OCI-LY7 (cell line): ENCODE measurements around the gene ARL3. TPM values are rescaled to one million over a fixed set of nuclear protein-coding genes. Genes with fewer than 3 reads are reported as not detected.

Source experiments
- BruUV-seq: library from RNA; stranded (reverse); fragments of 400-500 nt; replicated peaks from 2 replicates; lab custom pipeline; 2021; lab: Mats Ljungman, UMichigan
- CTCF ChIA-PET: fragments of 300-600 bp; sonication (Branson Sonifier 250); formaldehyde crosslinking; loops from one replicate; lab custom pipeline; 2022; ENCODE audit warnings: antibody characterized with exemption; ENCODE audit not compliant: unreplicated experiment; lab: Charles Lee
- POLR2A ChIA-PET: fragments of 300-600 bp; sonication (Branson Sonifier 250); formaldehyde crosslinking; loops from one replicate; lab custom pipeline; 2022; ENCODE audit warnings: antibody characterized with exemption; lab: Charles Lee
- DNase-seq: peaks from one replicate; pipeline ENCODE4 v3.0.0-alpha.2; 2015; ENCODE audit warnings: low spot score
- H2AFZ ChIP-seq: fragments of 200-600 bp; sonication (generic), shearing (Covaris generic); 2 replicates; pipeline ENCODE4 v1.6.1; 2014; ENCODE audit warnings: mild to moderate bottlenecking, antibody characterized with exemption, low read length, moderate library complexity
- H3K27ac ChIP-seq: fragments of 200-600 bp; sonication (generic); 2 replicates; pipeline ENCODE4 v1.5.1; 2014; ENCODE audit warnings: mixed run types, low read depth, mild to moderate bottlenecking, moderate library complexity, low read length, inconsistent platforms; ENCODE audit not compliant: poor library complexity, severe bottlenecking
- H3K36me3 ChIP-seq: fragments of 200-600 bp; sonication (generic); 2 replicates; pipeline ENCODE4 v1.6.1; 2014; ENCODE audit warnings: mild to moderate bottlenecking, antibody characterized with exemption, low read length, moderate library complexity, mixed read lengths; ENCODE audit not compliant: insufficient read depth
- H3K4me1 ChIP-seq: fragments of 200-600 bp; sonication (generic); 2 replicates; pipeline ENCODE4 v1.5.1; 2014; ENCODE audit warnings: mild to moderate bottlenecking, low read length; ENCODE audit not compliant: insufficient read depth, poor library complexity, severe bottlenecking
- H3K4me2 ChIP-seq: fragments of 200-600 bp; sonication (generic); 2 replicates; pipeline ENCODE4 v1.6.1; 2014; ENCODE audit warnings: mild to moderate bottlenecking, low read length
- H3K4me3 ChIP-seq: fragments of 200-600 bp; sonication (generic); 2 replicates; pipeline ENCODE4 v1.5.1; 2014; ENCODE audit warnings: mild to moderate bottlenecking, low read depth, low read length; ENCODE audit not compliant: poor library complexity, severe bottlenecking
- H3K79me2 ChIP-seq: fragments of 200-600 bp; sonication (generic); 2 replicates; pipeline ENCODE4 v1.6.1; 2016; ENCODE audit warnings: low read depth, mild to moderate bottlenecking, low read length, moderate library complexity, mixed read lengths; ENCODE audit not compliant: insufficient read depth
- H3K9me2 ChIP-seq: fragments of 200-600 bp; sonication (generic); 2 replicates; pipeline ENCODE4 v1.6.1; 2016; ENCODE audit warnings: mild to moderate bottlenecking, low read length, mixed read lengths; ENCODE audit not compliant: insufficient read depth
- H3K9me3 ChIP-seq: fragments of 200-600 bp; sonication (generic); 2 replicates; pipeline ENCODE4 v1.6.1; 2014; ENCODE audit warnings: mild to moderate bottlenecking, mixed run types, low read length, mixed read lengths
- H4K20me1 ChIP-seq: fragments of 200-600 bp; sonication (generic); 2 replicates; pipeline ENCODE4 v1.6.1; 2014; ENCODE audit warnings: mild to moderate bottlenecking, antibody characterized with exemption, low read length, moderate library complexity, mixed read lengths; ENCODE audit not compliant: insufficient read depth
- CTCF ChIP-seq: fragments of 200-600 bp; sonication (generic); conservative IDR thresholded peaks from 2 replicates; pipeline ENCODE4 v1.5.1; 2014; ENCODE audit warnings: mild to moderate bottlenecking, antibody characterized with exemption, low read length, moderate library complexity, mixed read lengths
- EZH2phosphoT487 ChIP-seq: fragments of 200-600 bp; sonication (generic); IDR thresholded peaks from 2 replicates; pipeline ENCODE4 v1.6.1; 2018; ENCODE audit warnings: low read depth, borderline replicate concordance, mild to moderate bottlenecking, mixed run types, antibody characterized with exemption, low read length, moderate library complexity, mixed read lengths
- intact Hi-C: fragments of 100-400 bp; cut with micrococcal nuclease; formaldehyde crosslinking; loops from one replicate; pipeline ENCODE4 v1.10.0; 2022; ENCODE audit not compliant: unreplicated experiment
- total RNA-seq, 2 experiments: library from RNA; depleted of rRNA in 1 of 2; stranded (reverse); fragments of >200 nt in 1 of 2; shearing (Covaris generic) in 1 of 2; gene quantifications; 2 replicates each; pipeline ENCODE4 v1.2.3, GENCODE V29; 2014 to 2022

The ARL3 gene
- total RNA-seq, 2 experiments from 2014 or later: 7.3 to 11.7 TPM

DNA sequence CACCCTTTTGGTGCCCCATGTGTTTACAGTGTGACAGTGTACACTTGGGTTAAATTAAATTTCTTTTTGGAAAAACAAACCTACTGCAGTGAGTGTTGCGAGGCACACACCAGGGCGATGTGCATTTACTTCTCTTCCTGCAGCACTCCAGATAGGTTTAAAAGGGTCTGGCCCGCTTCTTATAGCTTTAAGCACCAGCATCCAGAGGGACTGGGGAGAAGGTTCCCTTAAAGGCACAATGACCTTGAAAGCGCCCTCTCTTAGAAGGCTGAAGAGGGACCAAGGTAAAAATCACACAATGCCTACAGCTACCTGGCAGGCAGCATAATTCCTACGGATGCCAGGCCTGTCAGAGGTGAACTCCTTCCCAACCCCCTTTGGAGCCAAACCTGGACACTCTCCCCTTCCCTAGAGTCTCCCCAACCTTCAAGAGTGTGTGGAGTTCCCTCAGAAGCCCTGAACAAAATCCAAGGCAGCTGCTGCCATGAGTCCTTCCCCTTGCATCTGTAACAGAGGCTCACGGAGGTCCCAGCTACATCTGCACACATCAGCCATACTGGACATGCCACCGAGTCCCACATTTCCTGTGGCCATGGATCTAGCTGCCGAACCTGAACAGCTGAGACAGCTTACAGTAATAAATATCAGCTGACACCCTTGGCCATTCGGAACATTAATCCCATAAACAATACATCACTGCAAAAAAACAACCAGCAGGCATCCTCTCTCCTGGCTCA lies 36.7 kb downstream of the ARL3 start:
- POLR2A ChIA-PET: interaction anchor here (0.6 to 2.5 kb wide), 5 partner anchors 9 to 38 kb away, joined by 3 to 11 read pairs (median 4); no protein-coding TSS in a partner anchor
- H3K27ac ChIP-seq: no peak overlapping the region
- H3K4me2 ChIP-seq: no peak overlapping the region
- no peak for DNase-seq
- H3K4me1 ChIP-seq: peaks cover 22% of the 10 kb centered on the region
- no peaks in the 10 kb centered on the region for H3K9me2 ChIP-seq
- H3K4me3 ChIP-seq: no peak overlapping the region
- H3K79me2 ChIP-seq: no peaks in the 10 kb centered on the region
- no peak for TF ChIP-seq CTCF
- TF ChIP-seq EZH2phosphoT487: no peak
- no peaks in the 10 kb centered on the region for H3K9me3 ChIP-seq
- H4K20me1 ChIP-seq: no peaks in the 10 kb centered on the region
- intact Hi-C loops: loop anchor here (2.0 kb wide), 1 partner anchor 37 kb away; the partner anchor contains the start of genes ARL3 and SFXN2
- peaks cover 17% of the 10 kb centered on the region; the same call in 1 of the 2 replicates for H3K36me3 ChIP-seq
- H2AFZ ChIP-seq: no peak overlapping the region
- BruUV-seq: no TSS peak
- CTCF ChIA-PET: interaction anchor here (0.6 kb wide), 1 partner anchor 54 kb away, joined by 8 read pairs; no protein-coding TSS in a partner anchor

DNA sequence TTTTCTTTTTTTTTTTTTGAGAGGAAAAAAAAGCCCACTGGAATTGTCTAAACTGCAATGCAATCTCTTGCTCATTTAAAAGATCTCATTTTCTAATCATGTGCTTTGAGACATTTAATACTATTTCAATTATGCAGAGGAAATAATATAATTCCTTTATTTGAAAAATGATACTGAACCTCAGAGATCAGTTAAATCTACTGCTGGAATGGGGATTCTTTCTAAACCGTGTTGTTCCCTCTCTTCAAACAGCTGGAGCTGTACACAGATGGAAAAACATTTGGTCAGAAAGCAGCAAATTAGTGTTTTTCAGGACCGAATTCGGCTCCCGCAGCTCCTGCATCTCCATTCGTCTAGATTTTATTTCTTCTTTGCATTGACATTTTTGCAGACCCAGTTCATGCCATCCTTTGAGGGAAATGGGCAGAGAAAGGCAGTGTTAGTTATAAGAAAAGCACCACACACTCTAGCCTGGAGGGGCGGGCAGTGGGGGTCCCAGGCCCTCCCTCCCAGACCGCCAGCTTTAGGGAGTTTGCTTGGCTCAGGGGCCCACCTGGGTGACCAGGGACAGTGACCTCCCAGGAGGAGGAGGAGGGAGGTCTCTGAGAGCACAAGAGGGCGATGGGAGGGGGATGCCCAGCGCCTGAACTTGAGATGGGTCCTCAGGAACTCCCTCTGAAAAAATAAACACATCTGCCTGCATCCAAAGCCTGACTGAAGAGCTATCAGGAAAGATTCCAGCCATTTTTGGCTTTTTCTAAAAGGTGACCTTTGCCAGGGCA lies 37.5 kb downstream of the ARL3 start:
- peaks cover 22% of the 10 kb centered on the region for H3K4me1 ChIP-seq
- H2AFZ ChIP-seq: no peak overlapping the region
- H3K79me2 ChIP-seq: no peaks in the 10 kb centered on the region
- H3K9me3 ChIP-seq: no peaks in the 10 kb centered on the region
- intact Hi-C loops: no loop called here
- no peak overlapping the region for H3K27ac ChIP-seq
- BruUV-seq: no TSS peak
- no peak for TF ChIP-seq CTCF
- H3K4me3 ChIP-seq: no peak overlapping the region
- H3K9me2 ChIP-seq: no peaks in the 10 kb centered on the region
- H3K36me3 ChIP-seq: peaks cover 9% of the 10 kb centered on the region; the same call in 1 of the 2 replicates
- DNase-seq: no peak
- POLR2A ChIA-PET: interaction anchor here (0.6 to 2.5 kb wide), 5 partner anchors 10 to 35 kb away, joined by 3 to 11 read pairs (median 4); no protein-coding TSS in a partner anchor
- CTCF ChIA-PET: no interaction called here
- no peak overlapping the region for H3K4me2 ChIP-seq
- H4K20me1 ChIP-seq: no peaks in the 10 kb centered on the region
